ENCODE measurements around the gene KCNJ4. TPM values are rescaled to one million over a fixed set of nuclear protein-coding genes. Genes with fewer than 3 reads are reported as not detected.

KCNJ4 gene
- polyA plus RNA-seq, 2 of the 4 experiments (the other 2 are of a cell fraction): 0.12 TPM; not detected in 1

GRCh38 chr22:38433871-38434270 lies 21.1 kb downstream of the KCNJ4 start:
- WGBS (ENCODE audit: missing lambda C conversion rate): 48% methylated on average over 4 of the region's 8 CpGs
- FAIRE-seq (no peak), ATAC-seq (no peak), DNase-seq (ENCODE audit: low read depth in 1 of 2, low spot score in 1 of 2) (no peak)
- CTCF ChIA-PET: interaction anchor here (1.0 to 1.7 kb wide), 4 partner anchors 11 to 382 kb away, joined by 3 to 7 read pairs (median 4); no protein-coding TSS in a partner anchor
- no peak overlapping the region for H3K4me2 ChIP-seq
- POLR2A ChIA-PET: interaction anchor here (0.6 to 1.6 kb wide), 2 partner anchors 8 to 14 kb away, joined by 3 read pairs; no protein-coding TSS in a partner anchor
- no peak overlapping the region for H3K27ac ChIP-seq
- H3K4me3 ChIP-seq: no peak overlapping the region
- TF ChIP-seq HDAC2 (IDR thresholded peaks at IDR 0.05) (no peak), HEYL (CRISPR knock-in tag; IDR thresholded peaks at IDR 0.05) (no peak), CHD4 (IDR thresholded peaks at IDR 0.05; ENCODE audit: borderline replicate concordance) (no peak), MAX (IDR thresholded peaks at IDR 0.05) (no peak), NR3C1 (IDR thresholded peaks at IDR 0.05) (no peak), RAD21 (conservative IDR thresholded peaks at IDR 0.05 in 1 of 2, IDR thresholded peaks at IDR 0.05 in 1 of 2) (no peak), NFE2L2 (conservative IDR thresholded peaks at IDR 0.05; ENCODE audit: low read length) (no peak), SREBF2 (IDR thresholded peaks at IDR 0.05) (no peak), POLR2A (IDR thresholded peaks at IDR 0.05; ENCODE audit: low read length) (no peak)
- no peaks in the 10 kb centered on the region for H3K4me1 ChIP-seq
- no peaks in the 10 kb centered on the region for H3K9me3 ChIP-seq

- WGBS (ENCODE audit: missing lambda C conversion rate): 85% methylated on average over 1 of the region's 1 CpG
- ChIA-PET POLR2A (no interaction called here), CTCF (no interaction called here)
- Histone ChIP-seq H3K9me3 (no peaks in the 10 kb centered on the region), H3K4me1 (no peaks in the 10 kb centered on the region), H3K4me3 (no peak overlapping the region), H3K27ac (no peak overlapping the region), H3K4me2 (no peak overlapping the region)
- DNase-seq (ENCODE audit: low read depth in 1 of 2, low spot score in 1 of 2) (no peak), ATAC-seq (no peak), FAIRE-seq (no peak)
- TF ChIP-seq HOXB5 (CRISPR knock-in tag; IDR thresholded peaks at IDR 0.05): no peak
- no peak for TF ChIP-seq ESRRA (IDR thresholded peaks at IDR 0.05; ENCODE audit: borderline replicate concordance, low read length)
- TF ChIP-seq KDM5A (IDR thresholded peaks at IDR 0.05): no peak
- TF ChIP-seq GATA3 (IDR thresholded peaks at IDR 0.05; ENCODE audit: borderline replicate concordance): no peak
- no peak for TF ChIP-seq NPAS2 (CRISPR knock-in tag; IDR thresholded peaks at IDR 0.05; ENCODE audit: borderline replicate concordance)
- TF ChIP-seq PHF8 (IDR thresholded peaks at IDR 0.05; ENCODE audit: borderline replicate concordance, low read depth): no peak
- TF ChIP-seq NFE2L2 (conservative IDR thresholded peaks at IDR 0.05; ENCODE audit: low read length): no peak
- no peak for TF ChIP-seq RARB (CRISPR knock-in tag; IDR thresholded peaks at IDR 0.05)
- no peak for TF ChIP-seq SREBF2 (IDR thresholded peaks at IDR 0.05)
- no peak for TF ChIP-seq FOSL2 (IDR thresholded peaks at IDR 0.05)
- no peak for TF ChIP-seq FOSL2 (CRISPR knock-in tag; IDR thresholded peaks at IDR 0.05)
- TF ChIP-seq USF2 (IDR thresholded peaks at IDR 0.05): no peak
- no peak for TF ChIP-seq HES2 (IDR thresholded peaks at IDR 0.05)
- TF ChIP-seq BHLHE40 (IDR thresholded peaks at IDR 0.05; ENCODE audit: low read depth, low read length): no peak
- TF ChIP-seq CHD2 (IDR thresholded peaks at IDR 0.05; ENCODE audit: low read length, partially characterized antibody): no peak
- TF ChIP-seq RFX5 (IDR thresholded peaks at IDR 0.05): no peak
- no peak for TF ChIP-seq HDAC2 (IDR thresholded peaks at IDR 0.05)
- TF ChIP-seq MYC (IDR thresholded peaks at IDR 0.05; ENCODE audit: borderline replicate concordance, low read length): no peak
Measured at GRCh38 chr22:38432264-38432663, 22.7 kb downstream of the KCNJ4 start.

- CTCF ChIA-PET: no interaction called here
- POLR2A ChIA-PET: interaction anchor here (0.6 kb wide), 1 partner anchor 194 kb away, joined by 3 read pairs; no protein-coding TSS in a partner anchor
- ATAC-seq (no peak; a peak in 1 of 6 replicates), DNase-seq (ENCODE audit: low read depth in 1 of 2, low spot score in 1 of 2) (no peak), FAIRE-seq (no peak)
- Histone ChIP-seq H3K4me1 (no peaks in the 10 kb centered on the region), H3K4me3 (no peak overlapping the region), H3K4me2 (no peak overlapping the region), H3K9me3 (no peaks in the 10 kb centered on the region), H3K27ac (no peak overlapping the region)
- TF ChIP-seq HDAC2 (IDR thresholded peaks at IDR 0.05): no peak
- TF ChIP-seq MAX (IDR thresholded peaks at IDR 0.05): no peak
- TF ChIP-seq GATA3 (IDR thresholded peaks at IDR 0.05; ENCODE audit: borderline replicate concordance): no peak
- TF ChIP-seq RNF2 (IDR thresholded peaks at IDR 0.05; ENCODE audit: borderline replicate concordance, low read depth): no peak
- no peak for TF ChIP-seq NPAS2 (CRISPR knock-in tag; IDR thresholded peaks at IDR 0.05; ENCODE audit: borderline replicate concordance)
- no peak for TF ChIP-seq KDM1A (IDR thresholded peaks at IDR 0.05; ENCODE audit: low read depth)
- TF ChIP-seq POLR2A (IDR thresholded peaks at IDR 0.05; ENCODE audit: low read length): no peak
- TF ChIP-seq NFE2L2 (conservative IDR thresholded peaks at IDR 0.05; ENCODE audit: low read length): no peak
- TF ChIP-seq PHF8 (IDR thresholded peaks at IDR 0.05; ENCODE audit: borderline replicate concordance, low read depth): no peak
- WGBS (ENCODE audit: missing lambda C conversion rate): 81% methylated on average over 9 of the region's 12 CpGs
Measured at GRCh38 chr22:38431266-38432010, 23.6 kb downstream of the KCNJ4 start.

Measured in A549 (cell line).